HG02938 (cell line): ENCODE results near the gene AQP1.

Experiments used
- ATAC-seq: cut with Tn5 transposase; IDR thresholded peaks from one replicate; pipeline ENCODE4 v1.9.1; 2021; ENCODE audit warnings: mild to moderate bottlenecking, moderate library complexity; ENCODE audit not compliant: unreplicated experiment

The AQP1 gene

DNA sequence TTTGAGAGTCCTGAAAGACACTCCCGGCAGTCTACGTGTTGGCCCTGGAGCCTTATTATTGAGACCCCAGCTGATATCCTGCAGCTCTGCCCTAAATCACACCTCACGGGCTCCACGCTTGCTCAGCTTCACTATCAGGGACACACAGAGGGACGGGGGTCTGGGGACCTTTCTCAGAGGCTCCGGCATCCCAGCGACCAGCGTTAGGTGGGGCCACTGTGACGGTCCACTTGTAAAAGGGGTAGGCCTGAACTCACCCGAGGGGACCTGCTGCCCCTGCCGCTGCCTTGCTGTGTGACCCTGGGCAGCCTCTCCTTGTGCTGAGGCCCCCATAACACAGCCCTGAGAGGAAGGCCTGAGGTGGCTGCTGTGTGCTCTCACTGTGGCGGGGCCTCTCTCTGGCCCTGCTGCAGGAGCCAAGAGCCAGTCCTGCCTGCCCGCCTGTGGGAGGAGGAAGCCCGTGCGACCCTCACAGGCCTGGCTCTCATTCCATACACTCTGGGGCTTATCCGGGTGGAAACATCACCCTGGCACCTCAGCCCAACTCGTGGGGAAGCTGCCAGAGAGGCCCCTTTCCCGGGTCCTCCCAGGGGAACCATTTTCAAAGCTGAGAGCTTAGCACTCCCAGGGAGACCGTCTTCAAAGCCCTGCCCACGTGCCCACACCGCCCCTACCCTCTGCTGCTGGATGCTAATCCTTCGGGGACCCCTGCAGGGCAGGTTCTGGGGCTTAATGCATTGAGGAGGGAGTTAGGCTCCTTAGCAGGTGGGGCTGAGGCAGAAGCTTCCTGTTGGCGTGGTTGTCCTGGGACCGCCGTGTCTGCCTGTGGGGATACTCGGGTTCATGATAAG, 21.7 kb downstream of the AQP1 start:
- no peak for ATAC-seq

DNA sequence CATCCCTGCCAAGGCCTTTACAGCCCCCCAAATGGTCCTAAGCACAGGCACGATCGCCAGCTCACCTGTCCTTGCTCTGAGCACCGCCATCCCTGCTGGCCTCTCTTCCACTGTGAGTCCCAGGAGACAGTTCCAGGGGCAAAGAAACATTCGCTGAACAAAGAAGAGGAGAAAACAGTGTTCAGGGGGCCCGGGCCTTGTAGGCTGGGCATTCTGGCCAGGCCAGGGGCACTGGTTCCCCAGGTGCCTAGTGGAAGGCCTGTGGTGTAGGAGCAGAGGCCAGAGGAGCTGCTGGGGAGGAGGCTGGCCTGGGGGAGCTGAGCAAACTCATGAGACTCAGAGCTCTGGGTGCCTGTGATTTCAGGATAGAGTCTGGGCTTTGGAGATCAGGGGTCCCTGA, 22.6 kb downstream of the AQP1 start:
- ATAC-seq = no peak

DNA sequence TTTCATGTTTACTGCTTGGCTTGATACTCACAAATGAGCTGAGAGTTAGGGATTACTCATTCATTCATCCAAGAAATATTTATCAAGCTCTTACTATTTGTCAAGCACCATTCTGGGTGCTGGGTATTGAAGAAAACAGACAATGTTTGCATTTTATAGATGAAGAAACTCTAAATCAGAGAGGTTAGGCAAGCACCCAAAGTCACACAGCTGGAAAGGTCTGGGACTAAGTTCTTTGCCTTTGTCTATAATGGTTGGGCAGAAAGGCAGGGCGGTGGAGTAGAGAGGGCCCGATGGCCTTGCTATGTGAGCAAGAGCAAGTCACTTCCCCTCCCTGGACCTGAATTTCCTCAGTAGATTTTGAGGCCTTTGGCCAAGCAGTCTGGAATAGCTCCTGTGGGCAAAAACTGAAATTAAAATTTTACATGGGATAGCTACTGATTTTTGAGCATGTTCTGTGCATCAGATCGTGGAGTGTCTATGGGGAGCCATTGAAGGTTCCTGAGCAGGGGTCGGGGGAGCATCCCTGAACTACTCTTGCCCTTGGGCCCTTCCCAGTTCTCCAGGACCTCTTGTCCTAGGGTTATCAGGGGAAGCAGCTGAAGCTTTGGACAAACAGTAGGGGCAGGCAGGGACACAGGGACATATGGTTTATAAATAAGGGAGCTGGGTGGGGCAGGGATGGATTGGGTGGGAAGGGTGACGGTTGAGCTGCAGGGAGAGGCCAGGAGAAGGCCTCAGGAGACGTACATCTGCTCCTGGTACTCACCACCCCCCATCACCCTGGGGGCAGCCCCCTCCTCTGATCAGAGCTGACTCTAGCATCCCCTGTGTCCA, 23.3 kb downstream of the AQP1 start:
- ATAC-seq = no peak

DNA sequence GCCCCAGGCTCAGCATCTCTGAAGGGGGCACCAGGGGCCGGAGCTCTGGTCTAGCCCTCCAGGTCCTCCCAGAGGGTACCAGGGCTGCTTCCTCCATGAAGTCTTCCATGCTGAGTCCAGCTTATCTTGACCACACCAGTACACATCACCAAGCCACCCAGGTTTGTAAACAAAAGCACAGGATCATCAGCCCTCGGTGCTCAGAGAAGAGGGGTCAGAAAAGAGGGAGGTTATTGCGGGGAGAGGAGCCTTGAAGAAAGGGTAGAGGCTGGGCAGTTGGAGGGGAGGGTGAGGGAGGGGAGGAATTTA, 23.9 kb downstream of the AQP1 start:
- no peak for ATAC-seq

DNA sequence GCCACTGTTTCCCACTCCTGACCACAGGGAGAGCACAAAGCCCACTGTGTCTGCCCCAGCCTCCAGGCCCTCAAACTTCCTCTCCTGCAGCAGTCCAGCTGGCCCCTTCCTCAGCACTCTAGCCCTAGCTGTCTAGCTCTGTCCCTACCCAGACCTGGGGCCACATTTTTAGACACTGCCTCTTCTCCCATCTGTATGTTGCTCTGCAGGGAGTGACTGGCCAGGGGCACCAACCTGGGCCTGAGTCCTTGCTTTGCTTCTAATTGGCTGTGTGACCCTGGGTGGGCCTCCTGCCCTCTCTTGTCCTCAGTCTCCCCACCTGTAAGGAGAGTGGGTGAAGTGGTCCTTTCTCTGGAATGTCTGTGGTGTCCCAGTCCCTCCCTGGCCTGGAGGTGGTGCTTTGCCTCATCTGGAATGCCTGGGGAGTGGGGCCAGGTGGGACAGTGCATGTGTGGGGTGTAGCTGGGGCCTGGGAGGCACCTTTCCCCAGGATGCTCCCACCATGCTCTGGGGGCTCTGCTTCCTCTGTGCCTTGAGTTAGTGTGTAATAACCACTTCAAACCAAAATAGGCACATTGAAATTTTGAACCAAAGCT, 25.1 kb downstream of the AQP1 start:
- no peak for ATAC-seq

DNA sequence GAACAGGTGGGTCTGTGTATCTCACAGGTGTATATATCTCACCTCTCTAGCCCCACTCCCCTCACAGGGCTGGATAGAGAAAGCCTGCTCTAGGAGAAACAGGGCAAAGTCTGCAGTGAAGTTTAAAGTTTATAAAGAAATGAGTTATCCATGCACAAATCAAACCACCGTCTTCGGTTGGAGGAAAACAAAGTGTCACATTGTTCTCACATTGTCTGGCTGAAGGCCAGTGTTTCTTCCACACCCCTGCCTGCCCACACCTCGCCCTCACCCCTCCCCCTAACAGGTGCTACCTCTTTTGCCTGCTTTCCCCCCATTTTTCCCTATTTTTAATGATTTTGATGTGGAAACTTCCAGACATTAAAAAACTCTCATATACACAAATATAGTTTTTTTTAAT, 25.8 kb downstream of the AQP1 start:
- no peak for ATAC-seq

DNA sequence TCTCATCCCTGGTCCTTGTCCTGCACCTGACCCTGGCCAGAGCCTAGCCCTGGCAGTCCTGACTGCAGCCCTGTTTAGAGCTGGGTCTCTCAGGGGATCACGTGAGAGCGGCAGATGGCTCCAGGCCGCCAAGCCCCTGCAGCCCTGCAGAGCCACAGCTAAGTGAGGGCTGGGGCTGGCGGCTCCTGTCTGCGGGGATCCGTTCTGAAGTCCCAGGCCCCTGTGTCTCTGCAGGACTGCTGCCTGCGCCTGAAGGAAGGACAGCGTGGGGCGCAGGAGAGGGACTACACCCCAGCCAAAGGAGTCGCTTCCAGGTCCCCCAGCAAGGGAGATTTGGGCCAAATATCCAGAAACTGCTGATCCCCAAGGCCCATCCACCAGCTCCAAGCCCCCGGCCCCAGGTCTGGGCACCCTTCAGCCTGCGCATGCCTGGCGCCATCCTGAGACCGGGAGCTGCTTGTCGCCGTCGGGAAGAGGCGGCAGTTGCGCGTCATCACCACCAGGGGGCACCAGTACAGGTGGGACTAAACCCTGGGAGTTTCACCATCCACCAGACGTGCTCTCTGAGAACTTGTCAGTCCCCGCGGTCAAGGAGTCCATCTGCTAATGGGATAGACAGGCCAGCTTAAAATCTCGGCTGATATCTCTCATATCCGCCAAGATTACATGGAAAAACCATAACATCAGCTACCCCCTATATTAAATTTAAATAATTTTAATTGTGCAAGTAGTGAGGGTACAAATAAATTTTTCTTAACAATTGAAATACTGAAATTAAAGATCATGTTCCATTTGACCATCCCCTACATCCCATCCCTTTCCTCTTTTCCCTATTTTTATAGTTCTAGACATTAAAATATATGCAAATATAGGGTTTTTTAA, 27.0 kb downstream of the AQP1 start:
- peak; percentile 72 for ATAC-seq

DNA sequence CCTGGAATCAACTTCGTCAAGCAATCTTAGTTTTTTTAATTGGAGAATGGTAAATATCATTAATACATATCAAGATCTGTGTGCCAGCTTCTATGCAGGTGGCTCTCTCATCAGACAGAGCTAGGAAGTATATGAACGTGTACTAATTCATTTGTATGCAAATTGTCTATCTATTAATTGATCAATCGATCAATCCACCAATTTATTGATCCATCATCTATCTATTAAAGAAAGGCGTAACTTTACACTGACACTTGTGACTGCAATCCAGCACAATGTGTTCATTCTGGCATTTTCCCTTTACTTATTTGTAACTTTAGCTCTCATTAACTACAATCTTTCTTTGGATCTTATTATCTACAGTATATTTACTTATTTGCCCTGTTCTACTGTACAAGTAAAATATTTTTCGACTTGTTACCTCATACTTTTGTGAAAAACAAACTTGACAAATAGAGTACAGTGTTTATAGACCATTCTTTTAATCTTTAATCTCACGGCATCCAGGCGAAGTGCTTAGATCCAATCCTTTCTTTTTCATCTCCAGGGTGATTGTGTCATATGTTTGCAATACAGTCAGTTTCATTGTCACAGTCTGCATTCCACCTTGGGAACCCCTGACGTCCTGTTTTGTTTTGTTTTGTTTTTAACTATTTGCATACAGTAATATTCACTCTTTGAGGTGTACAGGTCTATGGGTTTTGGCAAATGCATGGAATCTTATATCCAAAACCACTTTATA, 30.1 kb downstream of the AQP1 start:
- no peak for ATAC-seq

DNA sequence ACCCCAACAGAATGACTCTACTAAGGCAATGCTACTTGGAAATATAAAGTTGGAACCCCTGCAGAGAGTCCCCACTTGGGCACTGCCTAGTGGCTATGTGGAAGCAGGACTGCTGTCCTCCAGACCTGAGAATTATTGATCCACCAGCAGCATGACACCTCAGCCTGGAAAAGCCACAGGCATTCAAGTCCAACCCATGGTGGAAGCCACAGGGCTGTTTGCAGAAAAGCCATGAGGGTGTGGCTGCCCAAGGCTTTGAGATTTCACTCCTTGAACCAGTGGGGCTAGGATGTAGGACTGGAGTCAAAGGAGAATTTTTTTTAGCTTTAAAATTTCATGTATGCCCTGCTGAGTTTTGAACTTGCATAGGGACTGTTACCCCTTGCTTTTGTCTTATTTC, 38.5 kb downstream of the AQP1 start:
- ATAC-seq = no peak

DNA sequence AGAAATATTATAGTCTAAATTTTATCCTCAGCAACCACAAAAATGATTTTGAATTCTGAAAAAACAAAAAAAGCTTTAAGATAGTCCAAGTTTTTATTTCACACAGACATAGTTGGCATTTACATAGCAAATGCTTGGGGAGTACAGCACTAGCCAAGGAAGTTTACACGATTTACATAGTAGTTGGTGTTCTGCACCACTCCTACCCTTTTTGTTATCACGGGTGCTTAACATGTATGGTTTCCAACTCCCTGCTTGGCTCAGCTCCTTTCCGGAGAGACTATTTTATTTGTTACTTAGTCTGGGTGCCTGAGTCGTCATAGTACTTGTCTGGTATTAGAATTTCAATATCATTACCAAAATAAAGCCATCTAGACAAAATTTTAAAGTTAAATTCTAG, 43.3 kb downstream of the AQP1 start:
- ATAC-seq = no peak

DNA sequence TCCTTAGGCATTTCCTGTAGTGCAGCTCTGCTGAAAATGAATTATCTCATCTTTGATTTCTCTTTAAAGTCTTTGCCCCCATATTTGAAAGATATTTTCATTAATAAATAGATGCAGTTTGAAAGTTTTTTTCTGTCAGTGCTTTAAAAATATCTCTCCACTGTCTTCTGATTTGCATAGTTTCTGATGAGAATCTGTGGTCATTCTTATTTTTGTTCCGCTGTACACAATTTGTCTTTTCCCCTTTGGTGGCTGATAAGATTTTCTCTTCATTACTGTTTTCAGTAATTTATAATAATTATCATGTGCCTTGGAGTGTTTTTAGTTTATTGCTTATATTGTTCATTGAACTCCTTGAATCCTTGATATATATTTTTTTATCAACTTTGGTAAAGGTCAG, 45.1 kb downstream of the AQP1 start:
- no peak for ATAC-seq

DNA sequence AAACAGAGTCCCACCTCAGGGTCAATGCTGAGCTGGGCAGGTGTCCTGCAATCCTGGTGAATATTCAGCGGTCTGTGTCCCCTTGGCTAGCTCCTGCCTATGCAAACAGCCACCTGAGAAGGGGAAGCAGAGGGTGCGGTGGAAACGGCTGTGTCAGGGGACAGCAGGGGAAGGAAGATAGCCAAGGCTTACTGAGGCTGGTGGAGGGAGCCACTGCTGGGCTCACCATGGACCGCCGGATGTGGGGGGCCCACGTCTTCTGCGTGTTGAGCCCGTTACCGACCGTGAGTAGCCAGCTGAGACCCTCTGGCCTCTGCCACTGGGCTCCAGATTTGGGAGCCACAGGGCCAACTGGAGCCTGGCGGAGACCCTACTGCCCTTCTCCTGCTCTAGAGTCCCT, 52.2 kb downstream of the AQP1 start, which contains the start of gene GHRHR:
Gene GHRHR (plus strand): TSS at position 112 of the 400 bp plus-strand sequence. CDS start 116 bp downstream, at position 228.
- ATAC-seq = no peak

DNA sequence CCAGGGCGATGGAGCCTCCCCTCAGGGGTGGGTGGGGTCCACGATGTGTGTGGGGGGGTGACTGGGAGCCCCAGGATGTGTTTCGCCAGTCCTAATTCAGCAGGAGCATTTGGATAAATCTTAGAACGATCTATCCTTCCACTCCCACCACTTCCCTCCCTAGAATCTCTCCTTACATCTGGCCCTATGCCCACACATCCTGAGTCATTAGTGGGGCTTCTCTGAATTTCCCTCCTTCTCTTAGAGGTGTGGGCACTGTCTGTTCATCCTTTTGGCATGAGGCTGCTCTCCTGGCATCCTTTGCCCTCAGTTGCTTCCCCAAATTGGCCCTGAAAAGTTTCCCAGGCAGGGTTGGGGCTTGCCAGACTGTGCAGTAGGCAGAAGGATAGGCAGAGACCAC, 53.7 kb downstream of the AQP1 start:
- ATAC-seq = no peak

DNA sequence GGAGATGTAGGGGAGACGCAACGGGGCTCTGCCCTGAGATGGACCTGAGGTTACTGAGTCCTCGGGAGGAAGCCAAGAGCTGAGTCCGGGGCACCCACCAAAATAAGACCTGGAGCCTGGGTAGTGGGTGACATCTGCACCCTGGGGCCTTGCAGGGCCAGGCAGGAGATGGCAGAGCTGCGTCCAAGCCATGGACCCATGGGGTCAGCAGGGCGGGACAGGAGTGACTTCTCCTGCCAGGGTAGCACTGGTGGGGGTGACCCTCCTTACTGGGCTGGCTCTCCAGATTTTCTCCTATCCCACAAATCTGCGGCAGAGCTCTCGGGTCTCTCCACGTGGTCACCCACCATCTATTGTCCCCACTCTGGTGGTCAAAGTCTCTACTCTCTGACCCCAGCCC, 54.2 kb downstream of the AQP1 start:
- ATAC-seq = no peak

DNA sequence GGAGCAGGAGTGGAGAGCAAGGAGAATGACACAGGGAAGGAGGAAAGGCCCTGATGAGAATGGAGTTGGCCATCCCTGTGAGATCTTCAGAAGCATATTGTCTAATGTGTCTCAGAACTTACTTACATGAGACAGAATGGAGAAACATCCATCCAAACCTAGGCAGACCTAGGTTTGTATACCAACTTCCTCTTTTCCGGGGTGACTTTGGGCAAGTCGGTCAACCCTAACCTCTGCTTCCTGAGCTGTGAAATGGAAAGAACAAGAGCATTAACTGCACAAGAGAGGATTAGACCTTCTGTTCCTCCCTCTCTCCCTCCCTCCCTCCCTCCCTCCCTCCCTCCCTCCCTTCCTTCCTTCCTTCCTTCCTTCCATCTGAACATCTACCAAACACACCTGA, 56.6 kb downstream of the AQP1 start:
- ATAC-seq = no peak

DNA sequence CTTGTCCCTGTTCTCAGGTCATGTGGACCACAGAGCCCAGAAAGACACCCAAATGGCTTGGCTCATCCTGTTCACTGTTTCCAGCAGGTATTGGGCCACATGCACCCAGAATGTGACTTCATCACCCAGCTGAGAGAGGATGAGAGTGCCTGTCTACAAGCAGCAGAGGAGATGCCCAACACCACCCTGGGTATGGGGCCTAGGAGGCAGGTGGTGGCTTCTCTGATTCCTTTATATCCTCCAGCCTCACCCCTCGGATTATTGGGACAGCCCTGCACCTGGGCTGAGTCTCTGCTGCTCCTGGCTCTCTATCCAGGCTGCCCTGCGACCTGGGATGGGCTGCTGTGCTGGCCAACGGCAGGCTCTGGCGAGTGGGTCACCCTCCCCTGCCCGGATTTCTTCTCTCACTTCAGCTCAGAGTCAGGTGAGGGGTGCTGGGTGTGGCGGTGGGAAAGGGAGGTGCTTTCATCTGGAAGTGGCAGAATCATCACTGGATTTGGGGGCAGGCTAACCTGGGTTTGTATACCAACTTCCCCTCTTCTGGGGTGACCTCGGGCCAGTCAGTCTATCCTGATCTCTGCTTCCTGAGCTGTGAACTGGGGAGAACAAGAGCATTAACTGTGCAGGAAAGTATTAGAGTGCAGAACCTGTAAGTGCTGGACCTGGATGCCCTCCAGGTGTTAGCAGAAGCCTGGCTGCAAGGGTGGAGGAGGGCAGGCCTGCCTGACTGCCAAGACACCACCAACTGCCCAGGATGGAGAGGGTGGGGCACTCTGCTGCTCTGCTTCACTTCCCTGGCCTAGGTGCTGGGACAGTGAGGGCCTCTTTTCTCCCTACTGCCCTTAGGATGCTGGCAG, 57.3 kb downstream of the AQP1 start:
- ATAC-seq = no peak

DNA sequence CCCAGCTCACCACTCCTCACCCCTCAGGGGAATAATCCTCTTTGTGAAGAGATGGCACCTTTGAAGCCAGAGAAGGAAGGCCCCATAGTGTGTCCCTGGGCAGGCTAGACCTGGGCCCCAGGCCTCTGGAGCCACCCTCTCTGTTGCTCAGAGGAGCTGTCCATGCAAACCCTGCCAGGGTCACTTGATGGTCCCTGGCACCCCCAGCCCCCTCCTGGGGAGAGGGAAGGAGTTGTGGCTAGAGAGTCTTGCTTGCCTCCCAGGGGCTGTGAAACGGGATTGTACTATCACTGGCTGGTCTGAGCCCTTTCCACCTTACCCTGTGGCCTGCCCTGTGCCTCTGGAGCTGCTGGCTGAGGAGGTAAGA, 57.9 kb downstream of the AQP1 start:
- no peak for ATAC-seq

DNA sequence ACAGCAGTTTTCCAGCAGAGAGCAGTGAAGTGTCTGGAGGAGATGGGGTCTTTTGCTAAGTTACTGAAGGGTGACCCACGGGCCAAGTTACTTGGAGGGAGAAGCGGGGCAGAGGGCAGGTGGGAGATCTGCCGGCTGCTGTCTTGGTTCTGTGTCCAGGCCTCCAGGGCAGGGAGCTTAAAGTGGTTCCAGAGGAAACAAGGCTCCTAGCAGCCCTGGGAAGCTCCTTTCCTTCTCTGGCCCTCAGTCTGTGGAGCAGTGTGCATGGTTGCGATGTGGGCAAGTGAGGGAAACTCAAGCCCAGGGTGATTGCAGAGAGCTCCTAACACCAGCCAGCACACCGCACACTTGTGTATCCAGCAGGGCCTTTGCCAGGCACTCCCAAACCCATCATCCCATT, 58.4 kb downstream of the AQP1 start:
- no peak for ATAC-seq

DNA sequence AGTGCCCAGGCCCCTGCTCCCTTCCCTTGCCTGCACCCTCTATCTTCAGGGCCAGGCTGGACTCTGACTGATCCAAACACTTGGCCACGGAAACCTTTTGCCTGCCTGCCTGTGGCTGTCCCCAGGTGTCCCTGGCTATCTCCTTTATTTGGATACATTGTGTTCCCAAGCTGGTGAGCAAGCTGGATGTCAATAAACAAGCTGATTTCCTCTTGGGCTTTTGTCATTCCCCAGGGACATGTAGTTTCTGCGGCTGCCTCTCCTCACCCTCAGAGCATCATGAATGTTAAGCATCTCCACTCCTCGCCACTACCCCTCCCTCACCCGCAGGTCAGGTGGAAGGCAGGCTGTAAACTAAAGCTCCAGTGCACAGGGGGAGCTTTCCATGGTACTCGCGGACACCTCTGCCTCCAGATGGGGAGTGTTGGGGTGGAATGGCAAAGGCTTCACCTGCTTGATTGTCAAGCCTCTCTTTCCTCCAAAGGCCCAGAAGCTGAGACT, 59.0 kb downstream of the AQP1 start:
- ATAC-seq = no peak
